HCT116 (cell line): Measurements from ENCODE around the gene IPO8. TPM values are rescaled to one million over a fixed set of nuclear protein-coding genes. Genes with fewer than 3 reads are reported as not detected.

Source experiments
- ATAC-seq: fragments of 200-7000 bp; cut with Tn5 transposase; 2 replicates; pipeline ENCODE4 v1.9.1; 2020; ENCODE audit warnings: mild to moderate bottlenecking, moderate library complexity
- BruUV-seq: library from RNA; stranded (reverse); fragments of 400-500 nt; replicated peaks from 2 replicates; lab custom pipeline; 2021; lab: Mats Ljungman, UMichigan
- CTCF ChIA-PET: fragments of 300-600 bp; sonication (Branson Sonifier 250); formaldehyde crosslinking; loops from one replicate; lab custom pipeline; 2021; ENCODE audit warnings: antibody characterized with exemption; lab: Charles Lee
- POLR2A ChIA-PET: fragments of 300-600, 350-600 bp; sonication (Branson Sonifier 250); formaldehyde crosslinking; loops from one replicate; lab custom pipeline; 2021; ENCODE audit warnings: antibody characterized with exemption; lab: Charles Lee
- RAD21 ChIA-PET, 2 experiments: fragments of 300-600 bp; sonication (Branson Sonifier 250); formaldehyde crosslinking; loops; one replicate each; lab custom pipeline; 2023; ENCODE audit warnings: low total read pairs in 2 of 2; ENCODE audit not compliant: uncharacterized antibody in 2 of 2, unreplicated experiment in 2 of 2, low non-redundant PET in 1 of 2; lab: Charles Lee
- DNase-seq: peaks from one replicate; pipeline ENCODE4 v3.0.0-alpha.2; 2010; ENCODE audit warnings: low read depth, low spot score
- H2AFZ ChIP-seq: fragments of 200-600 bp; shearing (Covaris generic), sonication (generic); 2 replicates; pipeline ENCODE4 v1.6.1; 2017; ENCODE audit warnings: low read depth, mixed run types, mixed read lengths, antibody characterized with exemption, low read length; ENCODE audit not compliant: poor library complexity, severe bottlenecking
- H3K27ac ChIP-seq: 2 replicates; pipeline ENCODE4 v1.5.1; 2012; ENCODE audit warnings: low read depth, low read length
- H3K27me3 ChIP-seq: fragments of 200-600 bp; sonication (generic); 2 replicates; pipeline ENCODE4 v1.6.1; 2016; ENCODE audit warnings: mixed run types, low read length, mixed read lengths; ENCODE audit not compliant: insufficient read depth
- H3K36me3 ChIP-seq, 2 experiments: fragments of 200-500 bp in 1 of 2; fragments of 200-600 bp in 1 of 2; sonication (Bioruptor generic) in 1 of 2; sonication (generic) in 1 of 2; 2 replicates each; pipeline versions ENCODE4 v1.5.1 to v1.6.1; 2014 to 2016; ENCODE audit warnings: low read length in 2 of 2, inconsistent platforms in 1 of 2, mixed read lengths in 1 of 2, mixed run types in 1 of 2; ENCODE audit not compliant: insufficient read depth in 2 of 2, control insufficient read depth in 1 of 2
- H3K4me1 ChIP-seq, 2 experiments: fragments of 200-600 bp in 1 of 2; sonication (generic) in 1 of 2; 2 replicates each; pipeline versions ENCODE4 v1.5.1 to v1.6.1; 2012 to 2017; ENCODE audit warnings: low read length in 2 of 2, inconsistent platforms in 1 of 2, mild to moderate bottlenecking in 1 of 2, mixed read lengths in 1 of 2, mixed run types in 1 of 2, moderate library complexity in 1 of 2; ENCODE audit not compliant: insufficient read depth in 2 of 2, control insufficient read depth in 1 of 2
- H3K4me2 ChIP-seq: fragments of 200-600 bp; sonication (generic); 2 replicates; pipeline ENCODE4 v1.6.1; 2017; ENCODE audit warnings: mixed run types, low read length, mixed read lengths
- H3K4me3 ChIP-seq, 2 experiments: fragments of 200-600 bp in 1 of 2; sonication (generic) in 1 of 2; replicated peaks in 1 of 2; 2 replicates each; pipeline ENCODE4 v1.5.1; 2011 to 2016; ENCODE audit warnings: low read length in 2 of 2, control low read depth in 1 of 2, low read depth in 1 of 2, mild to moderate bottlenecking in 1 of 2, mixed read lengths in 1 of 2, mixed run types in 1 of 2
- H3K79me2 ChIP-seq: fragments of 200-600 bp; sonication (generic); 2 replicates; pipeline ENCODE4 v1.6.1; 2017; ENCODE audit warnings: mild to moderate bottlenecking, mixed run types, low read length, moderate library complexity, mixed read lengths; ENCODE audit not compliant: insufficient read depth
- H3K9ac ChIP-seq: fragments of 200-600 bp; sonication (generic); 2 replicates; pipeline ENCODE4 v1.6.1; 2016; ENCODE audit warnings: low read length, mixed read lengths
- H3K9me2 ChIP-seq: fragments of 200-600 bp; sonication (generic), shearing (Covaris generic); 2 replicates; pipeline ENCODE4 v1.6.1; 2017; ENCODE audit warnings: mixed run types, mild to moderate bottlenecking, moderate library complexity; ENCODE audit not compliant: insufficient read depth
- H3K9me3 ChIP-seq, 2 experiments: fragments of 200-500 bp in 1 of 2; fragments of 200-600 bp in 1 of 2; sonication (Bioruptor generic) in 1 of 2; sonication (generic) in 1 of 2; 2 replicates each; pipeline ENCODE4 v1.6.1; 2014 to 2017; ENCODE audit warnings: low read length in 2 of 2, mixed read lengths in 2 of 2, inconsistent platforms in 1 of 2, low read depth in 1 of 2, mild to moderate bottlenecking in 1 of 2, mixed run types in 1 of 2, moderate library complexity in 1 of 2; ENCODE audit not compliant: control insufficient read depth in 1 of 2, insufficient read depth in 1 of 2
- H4K20me1 ChIP-seq: fragments of 200-600 bp; sonication (generic), shearing (Covaris generic); 2 replicates; pipeline ENCODE4 v1.6.1; 2017; ENCODE audit warnings: mixed run types, mild to moderate bottlenecking, moderate library complexity; ENCODE audit not compliant: insufficient read depth
- EGR1 ChIP-seq: IDR thresholded peaks from 2 replicates; pipeline ENCODE4 v1.6.1; 2012; ENCODE audit warnings: low read depth
- ELF1 ChIP-seq: IDR thresholded peaks from 2 replicates; pipeline ENCODE4 v1.6.1; 2012; ENCODE audit warnings: low read depth, borderline replicate concordance
- EZH2 ChIP-seq: fragments of 200-600 bp; sonication (generic); IDR thresholded peaks from 2 replicates; pipeline ENCODE4 v1.6.1; 2017; ENCODE audit warnings: antibody characterized with exemption, mixed run types
- EZH2phosphoT487 ChIP-seq: fragments of 200-600 bp; IDR thresholded peaks from 2 replicates; pipeline ENCODE4 v1.6.1; 2018; ENCODE audit warnings: antibody characterized with exemption, borderline replicate concordance
- POLR2AphosphoS5 ChIP-seq: IDR thresholded peaks from 2 replicates; pipeline ENCODE4 v1.6.1; 2011; ENCODE audit warnings: mild to moderate bottlenecking, low read depth, low read length, moderate library complexity
- SP1 ChIP-seq: IDR thresholded peaks from 2 replicates; pipeline ENCODE4 v1.6.1; 2012; ENCODE audit warnings: low read depth
- YY1 ChIP-seq: IDR thresholded peaks from 2 replicates; pipeline ENCODE4 v1.6.1; 2011; ENCODE audit warnings: low read length, low read depth, moderate library complexity, mild to moderate bottlenecking; ENCODE audit not compliant: insufficient replicate concordance; ENCODE audit errors: extremely low read depth
- ZFX ChIP-seq: fragments of 450-650 bp; IDR thresholded peaks from 2 replicates; pipeline ENCODE4 v1.6.1; 2017
- ZNF274 ChIP-seq: fragments of 200-500 bp; sonication (Bioruptor generic); IDR thresholded peaks from 2 replicates; pipeline ENCODE4 v1.6.1; 2014; ENCODE audit warnings: mild to moderate bottlenecking, low read depth, low read length, inconsistent platforms
- intact Hi-C: fragments of 100-400 bp; cut with micrococcal nuclease; formaldehyde crosslinking; loops from 2 replicates; pipeline ENCODE4 v1.10.0; 2022
- total RNA-seq: library from RNA; stranded (reverse); gene quantifications from one replicate; pipeline ENCODE4 v1.2.1, GENCODE V29; 2021; ENCODE audit not compliant: unreplicated experiment

The IPO8 gene
- total RNA-seq, 1 experiment from 2014 or later = 41.4 TPM

DNA sequence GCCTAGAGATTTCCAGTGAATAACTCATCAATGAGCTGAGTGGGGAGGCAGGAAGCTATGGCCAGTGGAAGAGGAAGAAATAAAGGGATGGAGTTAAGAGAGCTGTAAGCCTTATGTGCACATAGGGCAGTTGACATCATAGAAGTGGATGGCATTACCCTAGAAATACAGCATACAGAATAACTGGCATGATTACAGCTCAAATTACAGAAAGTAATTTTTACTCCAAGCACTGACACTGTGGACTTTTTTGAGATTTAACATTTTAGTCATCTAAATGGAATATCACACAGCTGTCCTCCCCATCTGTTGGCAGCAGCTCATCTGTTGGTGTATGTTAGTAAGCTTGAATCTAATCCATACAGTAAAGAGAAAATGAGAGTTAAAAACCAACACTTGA is 5.4 kb upstream of the IPO8 start (continued):
- no peak for TF ChIP-seq EGR1
- no peak for TF ChIP-seq ZFX
- no peak for TF ChIP-seq POLR2AphosphoS5

DNA sequence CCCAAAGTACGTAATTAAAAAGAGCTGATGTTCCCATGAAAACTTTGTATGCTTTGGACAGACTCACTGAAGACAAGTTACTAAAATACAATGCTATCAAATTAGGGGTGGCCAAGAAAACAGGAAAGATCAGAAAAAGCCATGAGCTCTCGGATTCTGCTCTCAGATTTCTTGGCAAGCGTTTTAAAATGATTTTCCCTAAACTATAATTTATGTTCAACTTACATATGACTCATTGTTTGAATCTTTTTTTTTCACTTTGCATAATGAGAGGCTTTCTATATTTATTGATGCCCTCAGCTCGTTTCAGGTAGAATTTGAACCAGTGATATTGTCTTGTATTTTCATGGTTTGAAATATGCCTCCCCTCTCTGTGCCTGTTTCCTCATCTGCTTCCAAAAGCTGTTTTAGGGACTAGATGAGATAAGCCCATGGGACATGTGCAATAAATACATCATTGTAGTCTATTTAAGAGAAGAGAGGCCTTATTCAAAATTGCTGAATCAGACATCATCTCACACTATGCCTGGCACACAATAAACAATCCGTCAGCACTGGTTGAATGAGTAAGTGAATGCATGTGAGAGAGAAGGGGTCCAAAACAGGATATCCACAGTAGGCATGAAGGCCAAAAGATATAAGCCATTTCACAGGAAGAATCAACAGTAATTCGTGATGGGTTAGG is 4.7 kb upstream of the IPO8 start:
- ATAC-seq = no peak
- intact Hi-C loops = no loop called here
- BruUV-seq = no TSS peak
- Histone ChIP-seq H3K27me3 (no peaks in the 10 kb centered on the region), H3K79me2 (peaks cover 2% of the 10 kb centered on the region; the same call in 1 of the 2 replicates), H3K4me3 (no peak overlapping the region), H3K9me3 (no peaks in the 10 kb centered on the region), H3K4me1 (peaks cover 3 to 8% of the 10 kb centered on the region in 2 experiments; a peak in 2 of 4 replicates), H3K9me2 (no peaks in the 10 kb centered on the region), H3K36me3 (no peaks in the 10 kb centered on the region), H4K20me1 (no peaks in the 10 kb centered on the region), H3K9ac (no peak overlapping the region), H3K27ac (no peak overlapping the region), H2AFZ (no peak overlapping the region), H3K4me2 (no peak overlapping the region)
- ChIA-PET CTCF (no interaction called here), POLR2A (no interaction called here), RAD21 (interaction anchor here in 1 of 2 experiments (0.6 kb wide), 1 partner anchor 55 kb away, joined by 4 read pairs; the partner anchor contains the start of gene CAPRIN2)
- no peak for DNase-seq
- no peak for TF ChIP-seq EZH2
- no peak for TF ChIP-seq EZH2phosphoT487
- TF ChIP-seq ZNF274 = no peak
- no peak for TF ChIP-seq EGR1
- no peak for TF ChIP-seq YY1
- TF ChIP-seq ELF1 = no peak
- TF ChIP-seq SP1 = no peak
